Measurements from ENCODE around the gene MYL5.
"Not testable (repeated sequence)": the region's sequence is repeated elsewhere in the genome, so short reads cannot be mapped to it uniquely, and the experiment has no call there.

Gene MYL5

DNA sequence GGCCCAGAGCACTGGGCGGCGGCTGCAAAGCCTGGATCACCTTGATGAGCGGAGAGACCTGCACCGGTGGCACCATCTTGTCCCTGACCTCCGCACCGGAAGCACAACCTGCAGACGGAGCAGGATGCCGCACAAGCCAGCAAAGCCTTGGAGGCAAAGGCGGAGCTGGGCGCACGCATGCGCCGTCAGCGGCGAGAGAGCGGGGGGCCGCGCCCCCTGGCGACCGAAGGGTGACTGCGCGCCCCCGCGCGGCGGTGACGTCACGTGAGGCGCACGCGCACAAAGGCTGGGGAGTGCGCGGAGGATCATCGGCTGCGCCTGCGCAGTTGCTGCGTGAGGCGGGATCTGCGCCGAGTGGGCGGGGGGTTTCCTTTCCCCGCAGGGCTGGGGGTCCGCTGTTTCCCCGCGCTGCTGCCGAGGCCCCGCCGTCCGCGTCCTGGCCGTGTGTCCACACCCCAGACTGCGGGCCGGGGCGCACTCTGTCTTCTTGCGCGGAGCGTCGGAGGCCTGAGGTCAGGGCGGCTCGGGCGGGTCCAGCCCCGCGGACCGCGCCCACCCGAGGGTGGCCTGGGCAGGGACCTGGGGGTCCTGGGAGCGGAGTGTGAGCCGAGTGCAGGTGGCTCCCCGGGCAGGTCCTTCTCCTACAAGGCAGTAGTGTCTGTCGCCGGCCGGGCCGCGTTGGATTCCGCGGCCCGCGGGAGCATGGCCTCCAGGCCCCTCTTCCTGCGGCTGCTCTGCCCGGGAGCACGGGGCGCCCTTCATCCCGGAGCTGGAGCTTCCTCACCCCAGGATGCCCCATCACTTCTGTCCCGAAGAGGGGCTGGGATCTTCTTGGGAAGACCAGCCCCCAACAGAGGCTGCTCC is at the start of gene MYL5, which contains the start of gene ATP5ME:
MYL5 (plus strand) TSS at position 371 of the 864 bp plus-strand sequence. CDS start 3,485 bp downstream, outside the sequence.
ATP5ME (minus strand) TSS at position 105 of the 864 bp plus-strand sequence; CDS start at position 76, 29 bp downstream.
- peak; percentile 95 for DNase-seq

DNA sequence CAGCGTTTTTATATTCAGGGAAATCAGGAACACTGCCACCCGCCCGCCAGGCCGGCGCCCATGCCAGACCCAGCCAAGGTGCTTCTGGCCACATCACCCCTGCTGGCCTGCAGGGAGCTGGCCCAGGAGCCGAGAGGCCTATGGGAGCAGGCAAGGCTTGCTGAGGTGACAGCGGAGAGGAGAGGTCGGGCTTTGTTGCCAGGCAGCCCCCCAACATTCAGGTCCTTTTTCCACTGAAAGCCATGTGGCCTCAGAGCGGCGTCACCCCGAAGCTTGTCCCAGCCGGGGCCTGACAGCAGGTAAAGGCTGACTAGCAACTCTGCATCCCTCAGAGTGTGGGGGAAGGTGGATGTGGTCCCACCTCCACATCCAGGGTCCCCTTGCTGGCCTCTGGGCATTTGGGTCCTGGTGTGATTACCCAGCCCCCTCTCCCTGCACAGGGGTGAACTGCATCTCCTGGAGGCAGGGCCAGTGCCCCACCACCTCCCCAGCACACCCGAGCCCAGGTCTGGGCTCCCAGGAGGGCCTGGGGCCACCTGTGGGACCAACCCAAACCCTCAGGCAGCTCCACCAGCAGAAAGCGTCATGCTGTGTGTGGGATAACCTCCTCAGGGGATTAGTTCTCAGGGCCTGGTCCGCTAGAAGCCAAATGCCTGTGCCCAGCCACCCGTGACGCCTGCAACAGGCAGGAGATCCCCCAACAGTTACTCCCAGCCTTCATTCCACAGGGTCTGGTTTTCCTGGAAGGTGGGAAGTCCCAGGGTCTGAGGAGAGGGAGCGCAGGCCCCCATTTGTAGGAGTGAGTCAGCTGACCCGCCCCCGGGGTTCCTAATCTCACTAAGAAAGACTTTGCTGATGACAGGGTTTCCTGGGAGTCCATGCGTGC is 49.4 kb upstream of the MYL5 start, which contains the start of gene PDE6B:
PDE6B (plus strand) TSS at position 869 of the 886 bp plus-strand sequence. CDS start 54 bp downstream, outside the sequence.
- DNase-seq: no peak

- DNase-seq: no peak
Measured at GRCh38 chr4:625631-626161, 48.6 kb upstream of the MYL5 start.

- DNase-seq: no peak
Measured at GRCh38 chr4:626201-627091, 47.9 kb upstream of the MYL5 start.

GRCh38 chr4:627347-628125 is 46.8 kb upstream of the MYL5 start:
- DNase-seq: no peak

DNA sequence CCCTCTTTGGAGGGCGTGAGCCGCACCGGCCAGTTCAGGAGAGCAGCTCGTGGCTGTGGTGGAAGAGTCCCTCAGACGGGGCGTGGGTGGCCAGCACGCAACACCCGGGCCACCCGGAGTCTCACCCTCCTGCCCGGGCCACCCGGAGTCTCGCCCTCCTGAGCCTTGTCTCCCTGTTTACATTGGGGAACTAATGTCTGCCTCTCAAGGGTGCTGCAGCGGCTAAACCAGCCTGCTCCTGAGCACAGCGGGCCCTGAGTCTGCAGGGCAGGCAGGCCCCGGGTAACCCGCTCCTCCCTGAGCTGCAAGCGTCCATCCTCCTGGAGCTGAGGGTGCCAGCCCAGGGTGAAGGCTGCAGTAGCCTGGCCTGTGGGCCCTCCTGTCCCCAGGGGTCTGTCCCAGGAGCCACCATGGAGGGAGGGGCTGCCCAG is 46.0 kb upstream of the MYL5 start:
- DNase-seq: no peak

GRCh38 chr4:628821-629635 is 45.3 kb upstream of the MYL5 start:
- no peak for DNase-seq

GRCh38 chr4:629636-629914 is 44.8 kb upstream of the MYL5 start:
- DNase-seq: no peak

DNA sequence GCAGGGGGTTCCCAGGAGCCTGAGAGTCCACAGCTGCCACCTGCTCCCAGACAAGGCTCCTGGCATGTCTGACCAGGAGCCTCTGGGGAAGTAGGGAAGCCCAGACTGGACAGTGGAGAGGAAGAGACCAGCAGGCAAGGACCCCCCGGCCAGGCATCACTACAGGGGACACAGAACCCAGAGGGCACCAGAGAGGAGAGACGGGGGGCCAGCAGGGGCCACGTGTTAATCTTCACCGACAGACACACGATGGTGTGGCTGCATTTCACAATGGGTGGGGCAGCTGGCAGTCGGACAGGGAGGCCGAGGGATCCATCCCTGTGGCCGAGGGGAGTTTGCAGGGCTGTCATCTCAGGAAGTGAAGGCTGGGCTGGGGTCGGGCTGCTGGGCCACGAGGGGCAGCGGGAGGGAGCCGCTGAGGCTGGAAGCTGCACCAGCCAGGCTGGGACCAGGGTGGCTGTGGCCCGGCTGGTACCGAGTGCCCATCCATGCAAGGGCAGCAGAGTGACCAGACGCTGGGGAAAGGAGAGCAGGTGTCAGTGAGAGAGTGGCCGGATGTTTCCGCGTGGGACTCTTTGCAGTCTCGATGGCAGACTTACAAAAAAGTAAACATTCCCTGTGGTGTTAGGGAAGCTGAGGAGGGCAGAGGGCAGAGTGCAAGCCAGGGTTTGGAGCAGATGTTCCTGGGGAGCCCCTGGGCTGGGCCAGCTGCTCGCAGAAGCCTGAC is 44.3 kb upstream of the MYL5 start:
- no peak for DNase-seq

DNA sequence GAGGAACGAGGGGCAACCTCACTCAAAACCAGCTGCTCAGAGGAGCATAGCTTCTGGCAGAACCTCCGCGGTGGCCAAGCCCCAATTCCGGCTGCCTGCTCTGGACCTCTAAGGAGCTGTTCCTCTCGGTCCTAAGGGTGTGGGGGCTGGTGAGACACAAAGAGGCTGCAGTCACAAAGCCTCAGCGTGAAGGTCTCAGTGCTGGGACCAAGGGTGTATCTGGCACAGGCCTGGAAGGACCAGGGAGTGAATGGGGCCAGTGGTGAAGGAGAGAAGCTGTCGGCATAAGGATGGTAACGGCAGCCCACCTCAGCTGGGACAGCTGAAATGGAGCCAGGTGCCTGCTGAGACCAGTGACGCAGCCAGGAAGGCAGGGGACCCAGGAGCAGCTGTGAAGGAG is 43.7 kb upstream of the MYL5 start:
- DNase-seq: no peak

- DNase-seq: no peak
Measured at GRCh38 chr4:632196-632790, 42.0 kb upstream of the MYL5 start.

DNA sequence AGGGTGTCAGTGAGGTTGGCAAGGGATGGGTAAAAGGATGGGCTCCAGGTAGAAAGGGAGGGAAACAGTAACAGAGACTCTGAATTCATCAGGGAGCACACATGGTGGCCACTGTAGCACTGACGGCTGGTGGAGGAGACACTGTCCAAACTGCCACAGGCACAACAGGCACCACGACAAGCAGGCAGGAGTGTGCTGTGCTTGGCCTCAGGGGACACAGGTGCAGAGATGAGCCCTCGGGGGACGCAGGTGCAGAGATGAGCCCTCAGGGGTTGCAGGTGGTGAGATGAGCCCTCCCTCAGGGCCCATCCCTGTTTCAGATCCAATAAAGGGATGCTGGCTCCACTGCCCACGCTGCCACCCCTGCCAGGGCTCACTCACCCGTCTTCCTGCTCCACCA is 41.4 kb upstream of the MYL5 start:
- DNase-seq: no peak

GRCh38 chr4:633406-633805 is 40.9 kb upstream of the MYL5 start:
- no peak for DNase-seq

DNA sequence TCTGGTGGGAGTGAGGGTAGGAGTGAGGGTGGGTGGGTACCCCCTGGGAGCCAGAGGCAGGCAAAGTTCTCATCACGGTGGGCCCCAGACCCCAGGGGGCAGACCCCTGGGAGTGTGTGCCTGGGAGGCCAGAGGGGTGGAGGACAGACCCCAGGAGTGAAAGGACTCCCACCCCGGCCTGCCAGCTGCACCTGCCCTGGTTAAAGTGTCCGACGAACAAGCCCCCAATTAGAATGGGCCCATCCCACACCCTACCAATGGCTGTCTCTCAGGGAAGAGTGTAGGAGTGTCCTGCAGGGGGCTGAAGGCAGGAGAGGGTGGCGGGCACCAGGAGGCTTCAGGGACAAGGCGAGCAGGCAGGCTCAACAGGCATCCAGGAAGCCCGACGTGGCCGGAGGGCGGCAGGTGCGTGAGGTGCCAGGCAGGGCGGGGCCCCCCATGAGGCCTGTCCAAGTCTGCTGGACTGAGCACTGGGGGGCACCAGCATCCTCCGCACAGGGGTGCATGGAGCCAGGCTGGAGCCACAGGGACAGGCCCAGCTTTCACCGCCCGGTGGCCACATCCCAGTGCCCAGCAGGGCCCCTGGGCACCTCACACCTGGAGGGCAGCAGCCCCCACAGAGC is 40.3 kb upstream of the MYL5 start:
- no peak for DNase-seq

- DNase-seq: no peak
Measured at GRCh38 chr4:634599-634985, 39.8 kb upstream of the MYL5 start.

DNA sequence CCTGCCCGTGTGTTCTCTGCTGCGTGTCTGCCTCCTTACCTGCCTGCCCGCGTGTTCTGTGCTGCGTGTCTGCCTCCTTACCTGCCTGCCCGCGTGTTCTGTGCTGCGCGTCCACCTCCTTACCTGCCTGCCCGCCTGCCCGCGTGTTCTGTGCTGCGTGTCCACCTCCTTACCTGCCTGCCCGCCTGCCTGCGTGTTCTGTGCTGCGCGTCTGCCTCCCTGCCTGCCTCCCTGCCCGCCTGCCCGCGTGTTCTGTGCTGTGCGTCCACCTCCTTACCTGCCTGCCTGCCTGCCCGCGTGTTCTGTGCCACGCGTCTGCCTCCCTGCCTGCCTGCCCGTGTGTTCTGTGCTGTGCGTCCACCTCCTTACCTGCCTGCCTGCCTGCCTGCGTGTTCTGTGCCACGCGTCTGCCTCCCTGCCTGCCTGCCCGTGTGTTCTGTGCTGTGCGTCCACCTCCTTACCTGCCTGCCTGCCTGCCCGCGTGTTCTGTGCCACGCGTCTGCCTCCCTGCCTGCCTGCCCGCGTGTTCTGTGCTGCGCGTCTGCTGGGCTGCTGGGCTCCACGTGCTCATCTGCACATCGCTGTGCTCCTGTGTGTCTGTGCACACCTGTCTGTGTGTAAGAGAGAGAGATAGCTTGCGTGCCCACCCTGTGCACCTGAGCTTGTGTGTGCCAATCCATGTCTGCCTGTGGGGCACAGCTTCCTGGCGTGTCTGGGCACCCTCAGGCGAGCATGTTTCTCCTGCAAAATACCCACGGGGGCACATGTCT is 39.1 kb upstream of the MYL5 start:
- not testable (repeated sequence) for DNase-seq

DNA sequence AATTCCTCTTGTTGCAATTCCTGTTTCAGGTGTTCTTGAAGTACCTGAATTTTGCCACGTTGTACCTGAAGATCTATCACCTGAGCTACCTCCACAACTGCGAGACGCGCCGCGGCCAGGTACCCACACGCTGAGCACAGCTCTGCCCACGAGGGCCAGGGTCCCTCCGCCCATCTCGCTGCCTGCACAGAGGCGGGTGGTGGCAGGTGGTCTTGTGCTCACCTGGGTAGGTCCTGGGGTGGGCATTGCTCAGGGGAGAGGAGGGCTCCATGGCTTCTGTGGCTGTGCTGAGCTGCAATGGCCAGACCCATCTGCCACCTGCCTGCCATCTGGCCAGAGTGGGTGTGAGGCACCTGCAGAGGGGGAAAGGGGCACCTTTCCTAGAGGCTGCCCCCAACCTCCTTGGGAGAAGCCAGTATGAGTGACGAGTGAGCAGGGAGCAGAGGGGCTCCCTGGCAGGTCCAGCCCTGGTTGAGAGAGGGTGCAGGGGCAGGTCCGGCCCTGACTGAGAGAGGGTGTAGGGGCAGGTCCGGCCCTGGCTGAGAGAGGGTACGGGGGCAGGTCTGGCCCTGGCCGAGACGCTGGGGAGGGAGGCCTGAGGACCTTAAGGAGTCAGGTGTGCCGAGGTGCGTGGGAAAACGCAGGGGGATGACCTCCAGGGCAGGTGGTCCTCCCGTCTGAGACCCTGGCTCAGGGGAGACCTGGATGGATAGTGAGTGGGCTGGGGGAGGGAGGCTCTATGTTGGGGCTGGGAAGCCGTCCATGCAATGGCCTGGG is 38.3 kb upstream of the MYL5 start:
- no peak for DNase-seq

Measured in fibroblast of upper back skin (primary cell).